Measurements from ENCODE around the gene MBNL1.
"Not testable (repeated sequence)": the region's sequence is repeated elsewhere in the genome, so short reads cannot be mapped to it uniquely, and the experiment has no call there.

Gene MBNL1

DNA sequence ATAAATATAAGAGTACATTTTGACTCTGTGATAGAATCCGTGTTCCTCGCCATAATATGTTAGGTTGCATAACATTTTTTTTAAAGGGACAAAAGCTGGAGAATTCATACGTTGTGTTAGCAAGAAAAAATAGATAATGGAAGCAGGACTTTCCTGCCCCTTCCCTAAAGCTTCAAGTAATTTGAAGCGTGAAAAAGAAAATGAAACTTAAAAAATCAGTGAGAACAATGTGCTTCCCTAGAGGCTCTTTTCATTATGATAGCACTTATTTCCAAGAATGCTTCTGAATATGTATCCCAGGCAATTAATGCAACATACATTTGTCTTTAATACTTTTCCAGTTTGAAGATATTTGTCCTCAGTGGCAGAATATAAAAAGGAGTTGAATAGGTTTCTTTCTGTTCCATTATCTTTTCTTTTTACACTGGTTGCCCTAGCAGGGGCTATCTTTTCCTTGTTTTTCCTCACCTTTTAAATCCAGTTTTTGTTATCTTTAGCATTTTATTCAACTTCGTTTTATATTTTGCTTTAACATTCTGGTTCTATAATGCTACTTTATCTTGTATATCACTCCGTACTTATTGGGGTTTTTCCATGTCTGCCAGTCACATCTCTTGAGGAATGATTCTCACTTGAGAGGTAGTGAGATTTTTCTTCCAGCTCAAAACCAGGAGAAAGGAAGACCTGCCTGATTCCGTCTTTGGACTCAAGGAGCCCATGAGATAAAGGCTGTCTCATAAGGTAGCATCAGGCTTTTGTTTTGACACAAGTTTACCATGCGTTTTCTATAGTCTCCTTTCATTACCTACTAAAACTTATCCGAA lies 113.8 kb downstream of the MBNL1 start:
- DNase-seq, result no peak

DNA sequence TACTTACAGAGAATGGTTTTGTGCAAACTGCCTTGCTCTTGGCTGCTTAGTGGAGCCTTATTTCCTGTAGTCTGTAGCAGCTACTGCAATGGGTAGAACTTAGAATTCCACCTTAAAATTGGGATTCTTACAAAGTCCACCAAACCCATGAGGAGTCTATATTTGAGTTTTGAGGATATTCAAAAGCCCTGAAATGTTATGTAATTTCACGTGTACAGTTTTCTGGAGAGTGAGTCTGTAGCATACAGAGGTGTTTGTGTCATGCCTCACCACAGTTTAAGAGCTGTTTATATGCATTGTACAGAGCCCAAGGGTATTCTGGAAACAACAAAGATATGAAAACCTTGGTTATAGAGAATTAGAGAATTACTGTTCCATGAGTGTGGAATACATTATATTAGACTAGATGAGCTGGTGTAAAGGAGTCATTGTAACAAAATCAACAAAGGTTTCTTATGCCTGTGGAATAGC lies 114.4 kb downstream of the MBNL1 start:
- no peak for DNase-seq

DNA sequence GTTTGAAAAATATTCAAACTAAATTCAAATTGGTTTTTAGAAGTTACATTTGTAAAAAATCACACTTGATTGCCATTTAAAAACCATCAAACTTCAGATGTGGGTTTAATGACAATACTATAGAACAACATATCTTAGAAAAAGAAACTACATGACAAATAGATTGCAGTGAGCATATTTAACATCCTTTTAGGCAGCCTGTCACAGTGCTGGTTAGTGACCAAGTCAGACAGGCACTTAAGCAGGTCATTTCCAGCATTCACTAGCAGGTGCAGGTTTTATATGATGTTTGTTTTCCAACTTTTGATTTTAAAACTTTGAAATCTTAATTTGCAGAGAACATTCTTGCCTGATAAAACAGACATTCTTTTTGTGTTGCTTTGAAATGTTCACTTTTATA lies 115.7 kb downstream of the MBNL1 start:
- no peak for DNase-seq

DNA sequence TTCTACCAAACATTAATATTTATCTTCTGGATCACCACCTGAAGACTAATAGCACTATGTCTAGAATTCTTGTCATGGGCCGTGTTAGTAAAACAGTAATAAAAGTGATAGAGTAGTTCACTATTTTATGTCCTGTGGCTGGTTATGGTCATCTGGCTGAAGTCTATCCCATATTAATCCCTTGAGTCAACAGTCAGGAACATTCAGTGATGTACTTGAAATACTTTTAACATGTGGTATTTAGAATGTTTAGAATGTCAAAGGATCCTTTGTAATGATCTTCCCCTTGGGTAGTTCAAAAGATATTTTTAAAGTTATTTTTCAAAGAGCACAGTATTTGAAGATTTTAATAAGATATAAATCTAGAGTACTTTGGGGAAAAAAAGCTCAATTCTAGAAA lies 117.0 kb downstream of the MBNL1 start:
- no peak for DNase-seq

DNA sequence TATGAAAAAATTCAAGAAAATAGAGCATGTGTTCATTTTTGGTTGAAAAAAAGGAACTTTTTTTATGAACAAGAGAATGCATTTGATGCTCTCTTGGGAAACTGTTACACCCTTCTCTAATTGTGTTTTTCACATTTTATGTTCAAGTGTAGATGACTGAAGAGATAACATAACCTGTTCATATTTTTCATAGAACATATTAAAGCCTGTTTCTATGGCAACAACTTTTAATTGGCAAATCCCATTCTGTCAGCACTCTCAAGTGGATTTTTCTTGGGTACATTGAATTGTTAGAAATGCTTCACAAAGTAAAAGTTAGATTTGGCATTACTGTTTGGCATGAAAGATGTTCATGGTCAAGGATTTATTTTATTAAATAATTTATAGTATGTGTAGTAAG lies 117.5 kb downstream of the MBNL1 start:
- no peak for DNase-seq

DNA sequence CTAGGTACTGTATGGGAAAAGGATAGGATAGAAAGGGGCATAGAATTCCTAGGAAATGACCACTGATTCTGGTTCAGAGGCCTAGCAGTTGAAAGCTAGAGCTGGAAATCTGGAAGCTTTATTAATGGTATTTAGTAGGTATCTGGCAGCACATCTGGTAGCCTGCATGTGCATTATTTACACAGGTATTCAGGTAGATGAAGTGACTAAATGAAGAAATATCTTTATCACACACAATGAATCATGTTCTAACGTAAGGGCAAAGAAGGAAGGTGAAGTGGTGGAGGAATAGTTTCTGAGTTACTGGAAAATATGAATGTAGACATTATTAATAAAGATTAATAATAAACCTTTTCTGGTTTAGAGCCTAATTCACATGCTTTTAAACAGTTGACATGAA lies 119.9 kb downstream of the MBNL1 start:
- no peak for DNase-seq

DNA sequence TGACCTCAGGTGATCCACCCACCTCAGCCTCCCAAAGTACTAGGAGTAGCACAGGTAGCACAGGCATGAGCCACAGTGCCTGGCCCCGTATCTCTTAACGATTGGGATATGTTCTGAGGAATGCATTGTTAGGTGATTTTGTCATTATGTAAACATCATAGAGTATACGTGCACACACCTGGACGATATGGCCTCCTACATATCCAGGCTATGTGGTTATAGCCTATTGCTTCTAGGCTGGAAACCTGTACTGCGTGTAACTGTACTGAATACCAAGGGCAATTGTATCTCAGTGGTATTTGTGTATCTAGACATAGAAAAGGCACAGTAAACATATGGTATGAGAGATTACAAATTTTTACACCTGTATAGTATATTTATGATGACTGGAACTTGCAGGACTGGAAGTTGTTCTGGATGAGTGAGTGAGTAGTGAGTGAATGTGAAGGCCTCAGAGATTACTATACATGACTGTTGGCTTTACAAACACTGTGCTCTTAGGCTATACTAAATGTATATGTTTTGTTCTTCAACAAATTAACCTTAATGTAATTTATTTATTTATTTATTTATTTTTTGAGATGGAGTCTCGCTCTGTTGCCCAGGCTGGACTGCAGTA lies 120.7 kb downstream of the MBNL1 start:
- DNase-seq, result no peak

DNA sequence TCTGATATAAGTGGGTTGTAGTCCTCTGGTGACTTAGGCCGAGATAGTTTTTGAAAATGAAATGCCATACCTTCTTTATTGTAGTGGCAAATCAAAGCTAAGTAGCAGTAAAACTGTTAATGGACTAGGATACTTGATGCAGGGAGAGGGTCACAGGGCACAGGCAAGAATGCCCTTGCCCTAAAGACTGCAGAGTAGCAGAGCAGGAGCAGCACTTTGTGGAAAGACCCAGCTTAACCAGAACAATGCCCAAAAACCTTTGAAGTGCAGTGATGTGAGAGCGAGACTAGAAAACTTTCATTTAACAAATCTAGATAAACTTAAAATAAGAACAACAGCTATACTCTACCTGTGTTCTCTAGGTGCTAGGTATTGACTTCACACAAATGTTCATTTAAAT lies 121.9 kb downstream of the MBNL1 start:
- no peak for DNase-seq

DNA sequence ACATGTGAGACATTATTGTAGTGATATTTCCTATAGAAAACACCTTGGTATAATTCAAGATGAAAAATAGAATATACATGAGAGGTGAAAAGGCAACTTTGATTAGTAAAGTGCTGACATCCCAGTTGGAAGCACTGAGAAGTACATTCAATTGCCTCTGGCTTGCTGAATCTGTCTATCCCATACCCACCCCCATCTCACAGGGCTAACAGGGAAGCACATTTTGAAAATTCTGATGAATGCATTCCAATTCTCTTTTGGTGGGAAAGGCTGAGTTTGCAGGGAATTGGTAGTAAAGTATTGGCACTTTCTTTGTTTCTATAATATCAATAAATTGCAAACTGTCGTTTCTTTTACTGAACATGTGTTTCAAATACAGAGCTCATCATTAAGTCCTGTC lies 122.9 kb downstream of the MBNL1 start:
- DNase-seq, result no peak

DNA sequence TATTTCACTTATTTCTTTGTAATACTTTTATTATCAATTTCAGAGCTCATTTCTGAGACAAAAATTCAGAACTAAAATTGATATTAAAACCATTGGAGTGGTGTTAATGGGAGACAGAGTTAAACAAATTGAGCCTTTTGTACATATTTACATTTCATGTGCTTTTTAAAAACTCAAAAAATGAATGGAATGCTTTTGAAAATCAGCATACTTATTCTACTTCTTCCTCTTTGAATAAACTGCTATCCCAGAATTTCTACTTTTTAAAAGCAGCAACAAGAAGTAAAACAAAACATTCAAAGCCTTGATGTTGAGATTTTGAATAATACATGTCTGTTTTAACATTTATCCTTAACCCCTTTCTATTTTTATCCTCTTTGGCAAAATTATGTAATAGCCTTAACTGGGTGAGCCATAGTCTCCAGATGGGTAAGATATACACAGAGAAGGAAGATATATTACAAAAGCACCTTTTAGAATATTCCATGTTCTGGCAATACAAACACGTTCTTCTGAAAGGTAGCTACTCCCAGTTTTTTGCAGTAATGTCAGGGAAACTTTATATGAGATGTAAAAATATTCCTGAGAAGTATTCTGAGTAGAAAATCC lies 123.6 kb downstream of the MBNL1 start:
- DNase-seq, result no peak

DNA sequence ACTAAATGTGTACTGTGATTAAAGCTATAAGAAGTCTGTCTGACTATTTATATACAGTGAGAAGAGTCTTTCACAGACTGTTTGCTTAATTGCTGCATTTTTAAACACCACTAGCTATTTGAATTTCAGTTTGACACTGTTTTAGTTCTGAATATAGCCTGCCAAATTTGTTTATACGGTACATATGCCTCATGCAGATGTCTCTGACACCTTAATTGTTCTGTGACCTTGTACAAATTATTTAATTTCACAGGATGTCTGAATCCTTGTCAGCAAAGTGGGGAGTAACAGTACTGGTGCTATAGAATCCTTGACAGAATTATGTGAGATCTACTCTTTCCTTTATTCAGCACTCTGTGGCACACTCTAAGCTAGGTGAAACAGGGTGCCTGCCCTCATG lies 125.5 kb downstream of the MBNL1 start:
- no peak for DNase-seq

DNA sequence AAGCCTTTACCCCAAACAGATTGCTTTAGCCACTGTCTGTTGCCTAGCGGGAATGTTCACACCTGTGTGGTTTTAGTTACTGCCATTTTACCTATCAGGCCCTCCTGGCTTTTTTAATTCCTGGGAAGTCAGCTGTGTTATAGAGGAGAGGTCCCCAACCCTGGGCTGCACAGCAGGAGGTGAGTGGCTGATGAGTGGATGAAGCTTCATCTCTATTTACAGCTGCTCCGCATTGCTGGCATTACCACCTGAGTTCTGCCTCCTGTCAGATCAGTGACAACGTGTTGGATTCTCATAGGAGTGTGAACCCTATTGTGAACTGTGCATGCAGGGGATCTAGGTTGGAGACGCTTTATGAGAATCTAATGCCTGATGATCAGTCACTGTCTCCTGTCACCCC lies 127.0 kb downstream of the MBNL1 start:
- DNase-seq, result no peak

DNA sequence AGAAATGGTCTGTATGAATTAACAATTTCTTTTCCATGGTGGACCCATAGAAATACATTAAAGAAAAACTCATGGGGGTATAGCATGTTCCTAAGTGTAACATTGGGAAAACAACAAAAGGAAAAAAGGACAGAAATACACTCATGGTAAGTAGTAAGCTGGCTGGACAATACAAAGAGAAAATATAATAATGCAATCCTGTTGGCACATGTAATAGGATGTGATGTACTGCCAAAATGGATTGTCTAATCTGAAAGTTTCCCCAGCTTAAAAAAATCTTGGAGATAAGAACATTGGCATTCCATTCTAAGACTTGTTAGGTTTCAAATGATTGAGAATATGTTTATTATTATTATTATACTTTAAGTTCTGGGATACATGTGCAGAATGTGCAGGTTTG lies 128.1 kb downstream of the MBNL1 start:
- no peak for DNase-seq

DNA sequence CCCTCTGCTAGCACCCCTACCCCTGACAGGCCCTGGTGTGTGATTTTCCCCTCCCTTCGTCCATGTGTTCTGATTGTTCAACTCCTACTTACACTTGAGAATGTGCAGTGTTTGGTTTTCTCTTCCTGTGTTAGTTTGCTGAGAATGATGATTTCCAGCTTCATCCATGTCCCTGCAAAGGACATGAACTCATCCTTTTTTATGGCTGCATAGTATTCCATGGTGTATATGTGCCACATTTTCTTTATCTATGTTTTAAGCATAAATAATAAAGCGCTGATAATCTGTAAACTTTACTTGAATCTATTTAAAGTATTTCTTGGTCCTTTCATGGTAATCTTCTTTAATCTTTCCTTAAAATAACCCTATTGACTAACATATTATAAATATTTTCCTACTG lies 128.6 kb downstream of the MBNL1 start:
- DNase-seq, result not testable (repeated sequence)

DNA sequence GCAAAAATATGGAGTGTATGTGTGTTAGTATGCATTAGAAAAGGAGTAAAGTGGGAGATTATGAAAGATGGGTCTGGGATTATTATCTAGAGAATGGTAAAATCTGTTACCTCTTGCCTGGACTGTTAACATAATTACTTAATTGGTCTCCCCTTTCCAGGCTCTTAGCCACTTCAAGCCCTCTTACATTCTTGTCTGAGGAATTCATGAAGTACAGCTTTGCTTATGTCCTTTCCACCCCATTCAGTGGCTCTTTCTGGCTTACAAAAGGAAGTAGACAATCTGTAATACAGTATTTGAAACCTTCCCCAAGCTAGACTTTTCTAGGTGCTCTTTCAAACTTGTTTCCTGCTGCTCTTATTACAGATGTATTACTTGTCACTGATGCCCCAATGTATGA lies 129.8 kb downstream of the MBNL1 start:
- DNase-seq, result no peak

DNA sequence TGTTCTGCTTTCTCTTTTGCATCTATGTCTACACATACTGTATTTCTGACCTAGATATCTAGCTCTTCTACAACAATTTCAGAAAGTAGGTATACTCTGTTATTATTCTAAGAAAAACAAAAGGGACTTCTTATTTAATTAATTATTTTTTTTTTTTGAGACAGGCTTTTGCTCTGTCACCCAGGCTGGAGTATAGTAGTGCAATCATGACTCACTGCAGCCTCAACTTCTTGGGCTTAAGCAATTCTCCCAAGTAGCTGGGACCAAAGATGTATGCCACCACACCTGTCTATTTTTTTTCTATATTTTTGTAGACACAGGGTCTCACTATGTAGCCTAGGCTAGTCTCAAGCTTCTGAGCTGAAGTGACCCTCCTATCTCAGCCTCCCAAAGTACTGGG lies 130.6 kb downstream of the MBNL1 start:
- DNase-seq, result no peak

DNA sequence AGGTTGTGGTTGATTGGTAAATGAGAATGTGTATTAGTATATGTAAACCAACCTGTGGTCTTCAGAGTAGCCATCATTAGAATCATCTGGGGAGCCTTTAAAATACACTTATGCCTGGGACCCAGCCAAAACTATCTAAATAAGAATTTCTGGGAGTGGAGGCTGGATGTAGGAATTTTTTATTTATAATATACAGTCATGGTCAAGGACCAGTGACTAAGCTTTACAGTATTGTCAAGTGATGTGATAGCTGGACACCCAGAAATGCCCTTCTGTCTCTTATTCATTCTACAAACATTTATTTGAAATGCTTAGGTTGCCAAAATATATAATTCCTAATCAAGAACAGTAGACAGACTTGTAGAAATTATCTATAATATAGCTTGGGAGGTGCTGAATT lies 132.2 kb downstream of the MBNL1 start:
- DNase-seq, result no peak

DNA sequence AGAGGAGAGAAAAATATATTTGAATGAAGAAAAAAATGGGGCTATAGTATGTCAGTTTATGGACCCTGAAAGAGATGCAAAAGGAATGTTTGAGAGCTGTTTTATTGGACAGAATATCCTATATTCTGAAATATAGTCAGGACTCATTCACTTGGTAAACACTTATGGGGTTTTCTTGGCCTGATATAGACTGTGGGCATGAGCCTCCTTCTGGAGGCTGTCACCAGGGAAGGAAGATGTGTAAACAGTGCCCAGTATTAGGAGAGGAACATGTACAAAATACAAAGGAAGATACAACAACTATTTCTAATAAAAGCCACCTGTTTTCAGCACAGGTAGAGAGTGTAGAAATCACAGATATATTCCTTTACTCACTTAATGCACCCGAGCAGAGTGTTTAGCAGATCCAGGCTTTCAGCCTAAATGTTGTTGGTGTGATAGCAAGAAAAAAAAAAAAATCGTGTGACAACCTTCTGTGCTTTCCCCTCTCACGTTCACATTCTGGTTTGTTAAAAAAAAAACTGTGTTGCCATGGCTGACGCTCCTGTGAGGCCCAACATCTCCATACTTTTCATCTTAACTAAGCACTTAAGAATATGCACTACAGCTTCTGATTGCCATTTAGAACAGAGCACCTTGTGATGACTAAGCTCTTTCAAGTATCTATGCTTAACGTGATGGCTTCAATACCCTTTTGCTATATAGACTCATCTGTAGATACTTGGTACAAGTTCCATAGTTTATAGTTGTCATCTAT lies 134.1 kb downstream of the MBNL1 start:
- no peak for DNase-seq

DNA sequence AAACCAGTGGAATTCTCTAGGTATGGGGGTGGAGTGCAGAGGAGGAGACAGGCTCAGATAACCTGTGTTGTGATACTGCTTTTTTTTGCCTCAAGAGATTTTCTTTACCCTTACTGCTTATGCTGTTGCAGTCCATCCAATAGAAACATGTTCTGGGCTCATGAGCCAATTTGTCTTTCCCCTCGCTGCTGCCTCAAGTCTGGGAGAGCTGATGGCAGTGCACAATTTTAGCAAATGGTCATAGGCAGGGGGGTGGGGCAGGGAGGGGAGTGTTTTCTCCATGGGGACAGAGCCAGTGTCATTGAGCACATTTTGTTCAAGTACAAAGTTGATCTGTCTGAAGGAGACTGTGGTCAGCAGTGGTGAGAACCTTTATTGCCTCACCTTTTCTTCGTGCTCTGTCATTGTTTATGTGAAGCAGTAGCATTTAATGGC lies 134.9 kb downstream of the MBNL1 start:
- no peak for DNase-seq

DNA sequence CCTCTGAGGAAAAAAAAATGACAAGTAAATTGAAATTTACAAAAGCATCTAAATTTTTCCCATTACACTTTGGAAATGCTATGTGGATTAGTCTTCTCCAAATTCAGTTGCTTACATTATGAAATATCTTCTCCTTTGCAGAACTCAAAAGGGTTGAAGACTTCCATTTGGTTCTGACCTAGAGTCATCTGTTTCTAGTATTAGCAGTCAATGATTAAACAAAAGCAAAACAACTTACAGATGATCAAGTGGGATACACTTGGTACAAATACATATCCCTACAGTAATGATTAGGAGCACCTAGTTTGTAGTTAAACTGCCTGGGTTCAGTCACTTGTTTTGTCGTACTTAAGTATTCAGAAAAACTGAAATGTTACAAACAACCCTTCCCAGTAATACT lies 136.2 kb downstream of the MBNL1 start:
- DNase-seq, result no peak

DNA sequence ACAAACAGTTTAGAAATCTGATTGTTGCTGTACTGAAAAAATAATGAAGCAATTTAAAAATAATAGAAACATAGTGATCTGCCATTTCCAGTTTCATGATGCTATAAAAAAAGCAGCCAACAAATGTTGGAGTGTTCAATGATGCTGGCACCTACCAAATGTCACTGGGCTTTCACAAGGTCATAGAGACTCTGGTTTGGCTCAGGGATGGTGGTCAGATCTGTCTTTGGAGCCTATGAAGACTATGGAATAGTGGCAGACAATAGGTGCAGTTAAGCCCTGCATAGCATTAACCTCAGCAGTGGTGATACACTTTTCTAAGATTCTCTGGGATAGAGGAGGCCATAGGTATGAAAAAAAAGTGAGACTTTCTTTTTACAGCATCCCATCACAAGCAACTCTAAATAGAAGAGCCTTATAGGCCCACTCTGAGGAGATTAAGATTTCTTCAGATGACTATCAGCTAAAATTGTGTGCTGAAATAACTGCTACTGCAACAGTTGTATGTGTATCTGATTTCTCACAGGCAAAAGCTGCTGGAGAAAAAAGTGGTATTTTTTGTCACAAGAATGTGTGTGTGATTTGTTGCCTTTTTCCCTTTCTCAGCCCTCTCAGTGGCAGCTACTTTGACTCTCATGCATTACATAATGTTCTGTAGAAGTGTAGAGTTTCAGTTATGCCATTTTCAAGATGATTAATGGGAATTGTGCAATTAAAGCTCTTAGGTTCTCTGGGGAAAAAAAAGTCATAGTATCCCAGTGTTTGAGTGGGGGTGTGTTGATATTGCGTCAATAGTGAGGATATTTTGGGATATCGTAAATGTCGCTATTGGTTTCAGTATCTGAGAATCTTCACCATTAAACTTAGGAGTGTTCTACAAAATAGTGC lies 137.4 kb downstream of the MBNL1 start:
- no peak for DNase-seq

DNA sequence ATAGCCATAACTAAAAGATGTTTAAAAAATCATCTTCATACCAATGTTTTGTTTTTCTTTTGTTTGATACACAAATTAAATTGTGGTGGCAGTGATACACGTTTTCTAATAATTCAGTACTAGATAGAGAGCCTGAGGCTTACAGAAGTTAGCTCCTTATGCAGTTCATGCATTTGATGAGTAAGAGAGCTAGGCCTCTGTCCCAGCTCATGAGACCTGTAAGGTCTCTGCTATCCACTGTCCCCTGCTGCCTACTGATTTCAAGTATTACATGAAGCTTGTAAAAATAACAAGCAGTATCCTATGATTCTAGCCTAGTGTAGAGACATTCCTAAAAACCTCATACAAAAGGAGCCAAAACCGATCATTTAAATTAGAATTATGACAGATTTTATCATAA lies 144.5 kb downstream of the MBNL1 start:
- no peak for DNase-seq
